Measurements from ENCODE around the gene CCR7.

The CCR7 gene

DNA sequence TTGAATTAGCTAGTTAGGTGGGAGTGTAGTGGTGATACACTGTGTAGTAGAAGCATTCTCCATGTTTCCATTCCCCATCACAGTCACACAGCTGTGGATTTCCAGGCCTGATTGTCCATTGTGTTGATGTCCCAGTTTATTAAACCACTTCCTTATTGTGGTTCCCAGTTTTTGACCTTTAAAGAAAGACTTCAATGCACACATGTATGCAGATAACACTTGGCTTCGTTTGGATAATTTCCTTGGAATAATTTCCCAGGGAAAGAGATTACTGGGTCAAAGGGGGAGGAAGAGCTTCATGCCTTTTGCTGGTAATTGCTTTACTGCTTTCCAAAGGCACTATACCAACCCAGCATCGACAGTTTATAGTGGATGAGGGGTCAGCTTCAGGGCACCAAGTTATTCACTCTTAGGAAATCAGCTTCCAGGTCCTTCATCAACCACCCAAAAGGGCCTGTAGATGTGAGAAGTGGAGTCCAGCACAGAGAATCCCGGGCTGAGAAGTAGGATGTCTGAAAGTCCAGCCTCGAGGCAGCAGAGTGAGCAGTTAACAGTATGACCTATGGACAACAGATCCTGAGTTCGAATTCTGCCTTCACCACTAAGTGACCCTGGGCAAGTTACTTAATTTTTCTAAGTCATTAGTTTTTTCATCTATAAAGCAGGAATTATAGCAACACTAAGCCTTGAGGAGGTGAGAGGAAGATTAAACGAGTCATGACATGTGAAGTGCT lies 32.6 kb downstream of the CCR7 start:
- DNase-seq, result no peak

GRCh38 chr17:40531051-40531991 lies 34.0 kb downstream of the CCR7 start:
- DNase-seq, result no peak

DNA sequence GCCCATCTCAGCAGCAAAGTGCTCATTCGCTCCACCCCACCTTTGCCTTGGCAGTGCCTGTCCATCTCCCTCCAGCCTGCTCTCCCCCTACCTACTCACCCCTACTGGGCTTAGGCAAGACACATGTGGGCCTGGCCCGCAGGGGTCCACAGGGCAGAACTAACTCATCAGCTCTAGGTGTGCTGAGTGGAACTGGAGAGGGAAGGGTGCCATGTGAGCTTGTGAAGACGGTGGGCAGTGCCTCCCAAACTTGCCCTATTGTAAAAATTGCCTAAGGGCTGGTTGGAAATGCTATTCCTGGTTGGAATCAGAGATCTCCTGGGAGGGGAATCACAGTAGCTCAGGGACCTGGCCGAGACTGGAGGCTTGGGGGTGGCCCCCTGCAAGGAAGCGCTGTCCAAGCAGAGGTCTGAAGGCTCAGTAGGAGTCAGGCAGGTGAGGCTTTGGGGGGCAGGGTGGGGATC lies 34.7 kb downstream of the CCR7 start:
- DNase-seq, result no peak

DNA sequence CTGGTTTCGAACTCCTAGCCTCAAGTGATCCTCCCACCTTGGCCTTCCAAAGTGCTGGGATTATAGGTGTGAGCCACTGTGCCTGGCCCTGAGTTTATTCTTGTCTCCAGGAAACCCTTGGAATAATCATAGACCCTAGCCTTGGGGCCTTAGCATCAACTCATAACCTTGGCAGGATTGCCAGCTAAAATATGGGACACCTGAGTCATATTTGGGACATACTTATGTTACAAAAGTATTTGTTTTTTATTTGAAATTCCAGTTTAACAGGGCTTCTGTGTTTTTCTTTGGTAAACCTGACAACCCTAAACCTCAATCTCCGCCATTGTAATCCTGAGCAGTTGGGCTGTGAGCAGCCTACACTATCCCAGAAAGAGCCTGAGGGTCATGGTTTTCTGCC lies 35.3 kb downstream of the CCR7 start:
- DNase-seq, result no peak

GRCh38 chr17:40528692-40529417 lies 36.4 kb downstream of the CCR7 start:
- DNase-seq, result no peak

- no peak for DNase-seq
These were observed 38.6 kb downstream of the CCR7 start for GRCh38 chr17:40526668-40527067.

DNA sequence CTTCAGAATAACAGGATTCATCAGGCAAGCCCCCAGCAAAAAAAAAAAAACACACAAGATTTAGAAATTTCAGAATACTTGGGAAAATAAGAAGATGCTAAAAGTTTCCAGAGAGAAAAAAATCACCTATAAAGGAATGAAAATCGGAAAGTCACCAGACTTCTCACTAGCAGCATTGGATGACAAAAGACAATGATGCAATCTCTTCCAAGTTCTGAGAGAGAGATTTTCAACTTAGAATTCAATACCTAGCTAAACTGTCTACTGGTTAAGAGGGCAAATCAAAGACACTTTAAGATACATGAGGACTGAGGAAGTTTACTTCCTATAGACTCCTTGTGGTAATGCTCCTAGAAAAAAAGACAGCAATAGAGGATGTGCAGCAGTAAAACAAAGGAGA lies 40.0 kb downstream of the CCR7 start:
- DNase-seq, result no peak

- DNase-seq, result no peak
These were observed 40.9 kb downstream of the CCR7 start for GRCh38 chr17:40524243-40524965.

- no peak for DNase-seq
These were observed 42.3 kb downstream of the CCR7 start for GRCh38 chr17:40522961-40523310.

DNA sequence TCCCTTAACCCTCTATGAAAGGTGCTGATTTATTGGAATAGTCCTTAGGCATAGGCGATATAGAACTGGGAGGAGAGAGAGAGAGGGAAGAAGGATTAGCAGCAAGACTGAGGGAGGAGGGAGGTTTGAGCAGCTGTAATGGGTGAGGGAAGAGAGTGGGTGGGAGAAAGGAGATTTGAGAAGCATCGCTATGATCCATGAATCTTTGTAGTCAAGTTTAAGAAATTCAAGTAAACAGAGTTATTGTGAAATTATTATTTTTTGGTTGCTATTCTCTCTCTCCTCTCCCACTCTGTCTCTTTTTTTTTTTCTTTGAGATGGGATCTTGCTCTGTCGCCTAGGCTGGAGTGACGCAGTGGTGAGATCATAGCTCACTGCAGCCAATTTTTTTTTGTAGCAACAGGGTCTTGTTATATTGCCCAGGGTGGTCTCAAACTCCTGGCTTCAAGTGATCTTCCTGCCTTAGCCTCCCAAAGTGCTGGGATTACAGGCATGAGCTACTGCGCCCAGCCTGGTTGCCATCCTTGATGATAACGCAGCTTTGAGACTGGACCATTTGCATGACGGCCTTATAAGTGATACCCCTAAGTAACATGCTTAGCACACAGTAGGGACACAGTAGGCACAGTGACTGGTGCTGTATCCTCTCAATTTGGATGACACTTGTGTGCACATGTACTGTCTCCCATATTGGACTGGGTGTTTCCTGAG lies 42.9 kb downstream of the CCR7 start:
- no peak for DNase-seq

- DNase-seq, result no peak
These were observed 44.2 kb downstream of the CCR7 start for GRCh38 chr17:40520991-40521453.

DNA sequence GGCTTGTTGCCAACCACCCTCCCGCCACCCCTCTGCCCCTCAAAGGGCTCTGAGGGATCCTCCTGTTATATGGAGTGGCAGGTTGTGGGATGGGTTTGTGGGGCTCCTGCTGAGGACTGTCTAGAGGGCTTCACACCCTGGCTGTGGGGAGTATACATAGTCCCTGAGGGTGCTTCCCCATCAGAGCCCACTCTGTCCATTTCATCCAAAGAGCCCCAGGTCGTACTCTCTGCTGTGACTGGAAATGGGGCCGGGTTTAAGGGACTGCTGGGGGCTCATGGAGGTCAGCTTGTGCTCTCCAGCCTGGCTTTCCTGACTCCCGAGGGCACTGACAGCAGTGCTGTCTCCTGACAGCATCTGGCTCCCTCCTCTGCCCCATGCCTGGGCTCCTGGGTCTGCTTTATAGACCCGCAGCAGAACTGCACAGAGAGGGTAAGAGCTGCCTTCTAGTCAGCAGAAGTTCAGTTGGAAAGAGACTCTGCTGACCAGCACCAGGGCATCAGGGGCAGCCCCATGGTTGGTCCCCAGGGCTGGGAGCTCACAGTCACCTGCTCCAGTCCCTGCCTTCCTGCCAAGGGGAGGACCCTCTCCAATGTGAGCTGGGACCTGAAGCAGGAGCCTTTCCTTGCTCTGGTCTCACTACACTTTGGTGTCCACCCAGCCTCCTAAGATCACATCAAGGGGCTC lies 46.0 kb downstream of the CCR7 start:
- no peak for DNase-seq

GRCh38 chr17:40518401-40519088 lies 46.7 kb downstream of the CCR7 start:
- DNase-seq, result no peak

DNA sequence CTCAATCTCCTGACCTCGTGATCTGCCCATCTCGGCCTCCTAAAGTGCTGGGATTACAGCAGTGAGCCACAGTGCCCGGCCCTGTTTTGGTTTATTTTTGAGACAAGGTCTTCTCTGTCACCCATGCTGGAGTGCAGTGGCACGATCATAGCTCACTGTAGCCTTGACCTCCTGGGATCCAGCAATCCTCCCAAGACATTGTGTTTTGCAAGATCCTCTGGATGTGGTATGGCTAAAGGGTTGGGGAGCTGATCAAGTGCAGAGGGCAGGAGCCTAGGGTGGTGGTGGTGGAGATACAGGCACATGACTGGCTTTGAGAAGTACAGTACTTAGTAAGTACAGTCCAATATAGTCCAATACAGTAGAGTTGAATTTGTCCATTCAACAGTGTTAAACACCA lies 47.3 kb downstream of the CCR7 start:
- DNase-seq, result no peak

DNA sequence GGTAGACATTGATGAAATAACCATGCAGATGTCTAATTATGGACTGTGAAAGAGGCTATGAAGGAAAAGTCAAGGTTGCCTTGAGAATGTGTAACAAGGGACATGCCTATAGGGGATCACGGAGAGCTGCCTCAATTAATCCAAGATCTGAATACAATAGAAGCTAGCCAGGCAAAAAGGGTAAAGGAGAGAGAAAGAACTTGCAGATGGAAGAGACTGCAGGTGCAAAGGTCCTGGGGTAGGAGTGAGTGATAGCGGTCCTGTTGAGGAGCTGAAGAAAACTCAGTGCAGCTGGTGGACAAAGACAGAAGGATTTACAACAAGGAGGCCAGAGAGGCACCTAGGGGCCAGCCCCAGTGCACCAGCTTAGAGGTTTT lies 48.0 kb downstream of the CCR7 start:
- DNase-seq, result no peak

- no peak for DNase-seq
These were observed 48.5 kb downstream of the CCR7 start for GRCh38 chr17:40516581-40517285.

DNA sequence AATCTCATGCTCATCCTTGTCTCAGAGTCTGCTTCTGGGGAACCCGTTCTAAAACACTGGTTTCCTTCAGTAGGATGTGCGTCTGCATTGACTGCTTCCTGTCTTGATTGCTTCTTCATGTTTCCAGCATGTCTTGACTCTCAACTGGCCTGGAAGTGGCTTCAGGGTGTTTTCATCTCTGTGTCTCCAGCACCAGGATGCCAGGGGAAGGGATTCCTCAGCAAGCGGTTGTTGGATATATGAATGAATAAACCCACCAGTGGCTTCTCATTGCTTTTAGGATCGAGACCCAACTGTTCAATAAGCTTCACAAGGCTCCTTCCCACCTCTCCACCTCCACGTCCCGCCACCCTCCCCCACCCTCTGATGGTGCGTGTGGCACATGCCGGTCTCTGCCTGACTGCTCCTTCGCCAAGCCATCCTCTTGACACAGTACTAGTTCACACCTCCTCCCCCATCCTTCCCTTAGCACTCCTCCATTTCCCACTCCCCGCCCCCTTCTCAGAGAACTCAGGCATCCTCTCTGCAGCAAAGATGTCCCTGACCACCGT lies 49.7 kb downstream of the CCR7 start:
- no peak for DNase-seq

- DNase-seq, result no peak
These were observed 50.3 kb downstream of the CCR7 start for GRCh38 chr17:40515011-40515410.

DNA sequence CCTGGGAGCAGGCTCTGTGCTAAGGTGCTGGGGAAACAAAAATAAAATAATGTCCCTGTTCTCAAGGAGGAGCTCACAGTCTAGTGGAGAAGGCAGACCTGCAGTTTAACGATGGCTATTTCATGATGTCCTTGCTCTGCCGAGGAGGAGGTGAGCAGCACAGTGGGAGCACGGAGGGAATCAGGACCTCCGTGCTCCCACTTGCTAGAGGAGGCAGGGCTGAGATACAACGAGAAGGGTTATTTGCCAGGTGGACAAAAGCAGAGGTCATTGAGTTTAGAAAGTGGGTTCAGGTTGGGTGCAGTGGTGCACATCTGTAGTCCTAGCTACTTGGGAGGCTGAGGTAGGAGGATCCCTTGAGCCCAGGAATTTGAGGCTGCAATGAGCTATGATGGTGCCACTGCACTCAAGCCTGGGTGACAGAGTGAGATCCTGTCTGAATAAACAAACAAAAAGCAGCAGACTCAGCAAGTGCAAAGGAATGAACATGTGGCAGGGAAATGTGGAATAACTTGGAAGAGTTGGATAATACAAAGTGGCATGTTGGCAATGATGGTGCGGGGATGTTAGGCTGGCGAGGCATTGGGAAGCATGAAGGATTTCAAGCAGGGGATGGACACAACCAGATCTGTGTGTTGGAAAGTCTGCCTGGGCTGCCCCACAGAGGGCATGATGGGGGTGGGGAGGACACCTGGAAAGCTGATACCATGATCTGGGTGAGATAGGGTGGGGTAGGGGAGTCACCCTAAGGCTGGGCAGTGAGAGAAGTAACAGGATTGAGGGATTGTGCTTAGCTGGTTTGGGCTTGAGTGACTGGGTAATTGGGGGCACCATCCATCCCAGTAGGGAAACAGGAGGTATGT lies 51.0 kb downstream of the CCR7 start:
- no peak for DNase-seq

Data from NCI-H1436 (cell line).